Measurements from ENCODE around the gene EMC10.

DNA sequence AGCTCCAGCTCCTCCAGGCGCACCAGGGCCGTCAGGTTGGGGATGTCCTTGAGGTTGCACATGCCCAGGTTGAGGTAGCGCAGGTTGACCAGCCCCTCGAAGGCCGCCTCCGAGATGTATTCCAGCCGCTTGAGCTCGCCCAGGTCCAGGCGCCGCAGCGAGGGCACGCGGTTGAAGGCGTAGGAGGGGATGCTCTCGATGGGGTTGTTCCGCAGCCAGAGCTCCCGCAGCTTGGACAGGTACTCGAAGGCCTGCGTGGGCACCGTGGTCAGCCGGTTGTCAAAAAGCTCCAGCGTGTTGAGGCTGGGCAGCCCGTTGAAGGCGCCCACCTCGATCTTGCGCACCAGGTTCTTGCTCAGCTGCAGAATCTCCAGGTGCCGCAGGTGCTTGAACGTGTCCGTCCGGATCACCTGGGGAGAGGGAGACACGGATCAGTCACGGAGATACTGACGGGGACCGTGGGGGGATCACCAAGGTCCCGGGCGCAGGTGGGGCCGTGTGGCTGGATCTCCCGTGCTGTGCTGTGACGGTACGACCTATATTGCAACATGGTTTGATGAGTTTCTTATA is 42.8 kb downstream of the EMC10 start:
- TF ChIP-seq, protein P1, sequence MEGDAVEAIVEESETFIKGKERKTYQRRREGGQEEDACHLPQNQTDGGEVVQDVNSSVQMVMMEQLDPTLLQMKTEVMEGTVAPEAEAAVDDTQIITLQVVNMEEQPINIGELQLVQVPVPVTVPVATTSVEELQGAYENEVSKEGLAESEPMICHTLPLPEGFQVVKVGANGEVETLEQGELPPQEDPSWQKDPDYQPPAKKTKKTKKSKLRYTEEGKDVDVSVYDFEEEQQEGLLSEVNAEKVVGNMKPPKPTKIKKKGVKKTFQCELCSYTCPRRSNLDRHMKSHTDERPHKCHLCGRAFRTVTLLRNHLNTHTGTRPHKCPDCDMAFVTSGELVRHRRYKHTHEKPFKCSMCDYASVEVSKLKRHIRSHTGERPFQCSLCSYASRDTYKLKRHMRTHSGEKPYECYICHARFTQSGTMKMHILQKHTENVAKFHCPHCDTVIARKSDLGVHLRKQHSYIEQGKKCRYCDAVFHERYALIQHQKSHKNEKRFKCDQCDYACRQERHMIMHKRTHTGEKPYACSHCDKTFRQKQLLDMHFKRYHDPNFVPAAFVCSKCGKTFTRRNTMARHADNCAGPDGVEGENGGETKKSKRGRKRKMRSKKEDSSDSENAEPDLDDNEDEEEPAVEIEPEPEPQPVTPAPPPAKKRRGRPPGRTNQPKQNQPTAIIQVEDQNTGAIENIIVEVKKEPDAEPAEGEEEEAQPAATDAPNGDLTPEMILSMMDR (IDR thresholded peaks at IDR 0.05), result no peak
- TF ChIP-seq POLR2A (IDR thresholded peaks at IDR 0.05) (no peak), POLR2AphosphoS5 (IDR thresholded peaks at IDR 0.05) (no peak)

Data from prostate gland (tissue), 2 donors.